Lower leg skin (tissue), 4 donors: ENCODE measurements around the gene GATA5. TPM values are rescaled to one million over a fixed set of nuclear protein-coding genes. Genes with fewer than 3 reads are reported as not detected.

Experiments used
- DNase-seq, 2 donors: peaks; one replicate each; pipeline ENCODE4 v3.0.0-alpha.2; 2019; ENCODE audit warnings: low spot score in 2 of 2
- H3K4me3 ChIP-seq: fragments of 200-600 bp; sonication (generic); 2 replicates; pipeline ENCODE4 v1.5.1; 2017; ENCODE audit warnings: mild to moderate bottlenecking, low read depth; ENCODE audit not compliant: poor library complexity, severe bottlenecking
- POLR2A ChIP-seq, 2 donors: fragments of 450-650 bp; IDR thresholded peaks; one replicate each; pipeline ENCODE4 v1.6.1; 2016 to 2017; ENCODE audit warnings: antibody characterized with exemption in 2 of 2, mild to moderate bottlenecking in 1 of 2, moderate library complexity in 1 of 2
- WGBS, 2 donors: methylation state at CpG; one replicate each; pipeline ENCODE4 v1.1.5; 2018; 5-methylcytosine and 5-hydroxymethylcytosine counted together
- intact Hi-C: fragments of 100-400 bp; cut with DNase I; formaldehyde crosslinking; loops from one replicate; pipeline ENCODE4 v1.15.0; 2023; ENCODE audit warnings: low total_unique reads
- total RNA-seq, 4 donors: library from RNA; depleted of rRNA; stranded (reverse); fragments of >200 nt; gene quantifications; one replicate each; pipeline ENCODE4 v1.1.0, GENCODE V29; 2016
- TF ChIP-seq, protein P1 (sequence below), 3 donors: fragments of 450-650 bp; IDR thresholded peaks; one replicate each; pipeline ENCODE4 v1.5.1; 2016; ENCODE audit warnings: antibody characterized with exemption in 3 of 3, mild to moderate bottlenecking in 3 of 3, moderate library complexity in 2 of 3

Gene GATA5
- total RNA-seq, 4 donors from 2014 or later: 1.1 to 2.4 (median 1.6) TPM; not detected in 1

DNA sequence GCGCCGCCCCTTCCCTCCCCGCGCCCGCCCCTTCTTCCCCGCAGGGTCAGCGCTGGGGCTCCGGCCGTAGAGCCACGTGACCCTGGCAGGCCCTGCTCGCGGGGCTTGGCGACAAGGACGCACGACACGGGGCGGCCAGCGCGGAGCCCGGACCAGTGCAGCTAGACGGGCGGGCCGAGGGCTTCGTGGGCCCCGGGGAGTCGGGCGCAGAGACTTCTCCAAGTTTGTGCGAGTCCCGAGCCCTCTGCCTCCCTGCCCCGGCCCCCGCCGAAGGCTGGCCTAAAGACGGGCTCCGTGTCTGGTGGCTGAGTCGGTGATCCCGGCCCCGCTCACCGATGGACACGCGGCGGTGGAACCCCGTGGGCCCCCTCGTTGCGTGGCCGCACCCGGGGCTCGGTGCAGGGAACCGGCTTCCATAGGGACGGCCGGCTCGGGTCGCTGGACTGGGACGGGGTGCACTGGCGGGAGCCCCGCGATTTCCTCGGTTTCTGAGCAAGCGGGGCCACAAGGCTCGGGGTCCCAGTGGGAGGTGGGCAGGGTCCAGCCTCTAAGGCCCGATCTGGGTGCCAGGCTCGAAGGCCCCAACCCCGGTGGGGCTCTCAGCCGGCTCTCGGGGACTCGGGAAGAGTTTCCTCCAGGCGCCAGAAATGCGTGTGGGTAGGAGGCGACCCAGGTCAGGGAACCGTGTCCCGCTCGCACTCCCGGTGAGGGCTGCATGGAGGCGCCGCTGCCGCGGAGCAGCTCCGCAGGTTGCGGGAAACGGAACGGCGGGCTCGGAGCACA, 452 bp upstream of the GATA5 start:
- intact Hi-C loops: no loop called here
- no peak for TF ChIP-seq POLR2A (IDR thresholded peaks at IDR 0.05)
- TF ChIP-seq, protein P1, sequence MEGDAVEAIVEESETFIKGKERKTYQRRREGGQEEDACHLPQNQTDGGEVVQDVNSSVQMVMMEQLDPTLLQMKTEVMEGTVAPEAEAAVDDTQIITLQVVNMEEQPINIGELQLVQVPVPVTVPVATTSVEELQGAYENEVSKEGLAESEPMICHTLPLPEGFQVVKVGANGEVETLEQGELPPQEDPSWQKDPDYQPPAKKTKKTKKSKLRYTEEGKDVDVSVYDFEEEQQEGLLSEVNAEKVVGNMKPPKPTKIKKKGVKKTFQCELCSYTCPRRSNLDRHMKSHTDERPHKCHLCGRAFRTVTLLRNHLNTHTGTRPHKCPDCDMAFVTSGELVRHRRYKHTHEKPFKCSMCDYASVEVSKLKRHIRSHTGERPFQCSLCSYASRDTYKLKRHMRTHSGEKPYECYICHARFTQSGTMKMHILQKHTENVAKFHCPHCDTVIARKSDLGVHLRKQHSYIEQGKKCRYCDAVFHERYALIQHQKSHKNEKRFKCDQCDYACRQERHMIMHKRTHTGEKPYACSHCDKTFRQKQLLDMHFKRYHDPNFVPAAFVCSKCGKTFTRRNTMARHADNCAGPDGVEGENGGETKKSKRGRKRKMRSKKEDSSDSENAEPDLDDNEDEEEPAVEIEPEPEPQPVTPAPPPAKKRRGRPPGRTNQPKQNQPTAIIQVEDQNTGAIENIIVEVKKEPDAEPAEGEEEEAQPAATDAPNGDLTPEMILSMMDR (IDR thresholded peaks at IDR 0.05): no peak
- H3K4me3 ChIP-seq: no peak overlapping the region
- no peak for DNase-seq
- 2 to 4% methylated on average over 33 to 37 of the region's 82 CpGs for WGBS, 2 donors

DNA sequence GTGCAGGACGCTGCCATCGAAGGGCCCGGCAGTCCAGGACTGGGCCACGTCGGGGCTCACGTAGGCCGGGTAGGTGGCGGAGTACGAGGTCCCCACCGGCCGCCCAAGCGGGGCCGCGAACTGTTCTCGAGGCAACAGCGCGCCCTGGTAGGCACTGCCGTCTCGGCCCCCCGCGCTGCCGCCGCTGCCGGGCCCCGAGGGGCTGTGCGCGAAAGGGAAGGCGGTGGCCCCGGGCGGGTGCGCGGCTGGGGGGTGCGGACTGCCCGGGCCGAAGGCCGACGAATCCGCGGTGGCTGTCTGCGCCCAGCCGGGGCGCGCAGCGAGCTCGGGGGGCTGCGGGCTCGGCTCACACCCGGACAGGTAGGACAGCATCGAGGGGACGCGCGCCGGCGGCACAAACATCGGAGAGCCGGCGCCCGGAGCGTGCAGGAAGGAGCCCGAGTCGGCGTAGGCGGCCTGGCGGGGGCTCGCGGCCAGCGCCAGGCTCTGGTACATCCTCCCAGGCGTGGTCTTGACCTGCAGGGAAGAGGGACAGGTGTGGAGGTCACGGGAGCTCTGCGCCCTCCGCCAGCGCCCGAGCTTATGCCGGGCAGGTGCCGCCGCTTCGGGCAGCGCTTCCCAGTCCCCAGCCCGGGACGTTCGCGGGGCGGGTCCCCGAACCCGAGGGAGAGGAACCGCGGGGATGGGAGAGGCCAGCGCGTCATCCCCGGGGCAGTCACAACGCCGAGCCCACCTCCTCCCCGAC, 596 bp downstream of the GATA5 start:
- intact Hi-C loops: no loop called here
- H3K4me3 ChIP-seq: no peak overlapping the region
- 2% methylated on average over 85 of the region's 93 CpGs; no CpG with 5 or more reads in 1 of the 2 donors for WGBS, 2 donors
- TF ChIP-seq, protein P1 (IDR thresholded peaks at IDR 0.05): no peak
- no peak for DNase-seq

DNA sequence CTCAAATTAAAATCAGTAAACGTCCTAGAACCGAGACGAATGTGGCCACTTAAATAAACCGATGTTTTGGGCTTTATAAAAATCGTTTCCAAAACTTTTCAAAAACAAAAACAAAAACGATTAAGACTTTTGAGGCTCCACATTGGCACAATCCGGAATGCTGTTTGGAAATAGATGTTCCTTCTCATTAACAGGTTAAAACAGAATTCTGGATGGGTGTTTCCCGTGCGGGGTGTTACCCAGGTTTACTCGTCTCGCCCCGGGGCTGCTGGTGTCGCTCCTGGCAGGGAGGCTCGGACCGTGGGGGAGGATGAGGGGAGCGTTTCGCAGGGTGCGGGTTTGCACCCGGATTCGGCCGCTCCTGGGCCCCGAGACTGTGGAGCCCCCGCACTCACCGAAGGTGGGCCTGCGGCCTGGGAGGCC, 1.2 kb downstream of the GATA5 start:
- intact Hi-C loops: no loop called here
- 4 to 6% methylated on average over 15 to 25 of the region's 25 CpGs for WGBS, 2 donors
- H3K4me3 ChIP-seq: no peak overlapping the region
- TF ChIP-seq, protein P1 (IDR thresholded peaks at IDR 0.05): no peak
- no peak for TF ChIP-seq POLR2A (IDR thresholded peaks at IDR 0.05)
- no peak for DNase-seq

DNA sequence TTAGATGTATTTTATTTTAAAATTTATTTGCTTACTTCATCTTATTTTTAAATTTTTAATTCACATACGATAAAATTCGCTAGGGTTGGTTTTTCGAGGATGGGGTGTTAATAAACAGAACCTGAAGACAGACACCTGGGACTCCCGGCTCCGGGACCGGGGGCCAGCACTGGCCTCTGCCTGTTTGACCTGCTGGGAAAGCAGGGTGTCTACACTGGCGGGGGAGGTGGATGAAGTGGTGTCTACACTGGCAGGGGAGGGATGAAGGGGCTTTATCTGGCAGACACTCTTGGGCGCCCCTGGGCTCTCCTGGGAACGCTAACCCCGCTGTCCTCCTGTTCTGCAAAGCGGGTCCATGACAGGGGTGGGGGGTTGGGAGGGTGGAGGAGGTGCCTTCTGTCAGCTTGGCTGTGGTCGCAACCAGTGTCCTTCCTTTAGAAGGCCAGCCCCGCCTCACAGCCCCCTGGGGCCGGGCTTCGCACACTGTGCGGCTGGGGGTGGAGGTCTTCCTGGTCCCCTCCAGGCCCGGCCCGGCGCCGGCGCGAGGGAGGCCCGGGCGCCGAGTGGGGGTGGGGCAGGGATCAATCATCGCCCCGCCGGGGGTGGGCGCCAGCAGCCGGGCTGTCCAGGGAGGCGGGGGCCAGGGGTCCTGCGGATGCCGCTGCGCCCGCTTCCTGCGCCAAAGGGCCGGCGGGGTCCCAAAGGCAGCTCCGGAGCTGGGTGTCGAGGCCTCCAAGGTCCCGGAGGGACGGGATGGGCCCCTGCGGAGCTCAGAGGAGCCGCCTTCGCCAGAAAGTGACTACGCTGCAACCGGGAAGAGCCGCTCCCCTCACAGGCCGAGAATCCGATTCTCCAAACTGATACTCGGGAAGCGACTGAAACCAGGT, 1.8 kb downstream of the GATA5 start:
- intact Hi-C loops: no loop called here
- TF ChIP-seq, protein P1 (IDR thresholded peaks at IDR 0.05): no peak
- TF ChIP-seq POLR2A (IDR thresholded peaks at IDR 0.05): no peak
- WGBS, 2 donors: 22 to 28% methylated on average over 34 to 47 of the region's 52 CpGs
- DNase-seq: no peak
- H3K4me3 ChIP-seq: no peak overlapping the region

DNA sequence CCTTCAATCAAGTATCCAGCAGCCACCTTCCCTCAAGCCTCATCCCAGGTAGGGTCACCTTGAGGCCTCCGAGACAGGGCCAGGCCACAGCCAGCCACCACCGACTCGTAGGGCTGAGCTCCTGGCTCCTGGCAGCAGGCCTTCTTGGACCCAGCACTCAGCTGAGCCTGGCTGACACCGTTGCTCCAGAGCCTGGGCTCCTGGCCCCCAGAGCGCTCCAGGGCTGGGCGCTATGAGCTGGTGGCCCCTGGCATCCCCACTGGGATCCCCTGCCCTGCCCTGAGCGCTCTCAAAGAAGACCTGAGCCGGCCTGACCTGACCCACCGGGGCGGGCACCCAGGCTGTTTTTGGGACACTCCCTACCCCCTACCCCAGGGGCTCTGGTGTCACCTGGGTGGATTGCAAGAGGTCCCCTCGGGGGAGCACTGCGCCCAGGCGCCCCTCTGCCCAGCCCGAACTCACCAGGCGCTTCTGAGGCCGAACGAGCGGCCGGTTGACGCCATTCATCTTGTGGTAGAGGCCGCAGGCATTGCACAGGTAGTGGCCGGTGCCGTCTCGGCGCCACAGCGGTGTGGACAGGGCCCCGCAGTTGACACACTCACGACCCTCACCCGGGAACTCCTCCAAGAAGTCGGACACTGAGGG, 2.7 kb downstream of the GATA5 start:
- intact Hi-C loops: no loop called here
- 59 to 77% methylated on average over 19 to 28 of the region's 30 CpGs for WGBS, 2 donors
- DNase-seq: no peak
- no peak for TF ChIP-seq POLR2A (IDR thresholded peaks at IDR 0.05)
- TF ChIP-seq, protein P1 (IDR thresholded peaks at IDR 0.05): no peak
- H3K4me3 ChIP-seq: no peak overlapping the region
